Iris pigment epithelial cell (primary cell): ENCODE data around the gene NEDD8.

Source experiments
- DNase-seq: peaks from one replicate; pipeline ENCODE4 v3.0.0-alpha.2; 2011; ENCODE audit warnings: low read depth

The NEDD8 gene

GRCh38 chr14:24232121-24232644, at the start of gene NEDD8:
Gene NEDD8, minus strand, starts transcription at chr14:24232367. Its CDS starts 100 bp downstream, at chr14:24232267.
- DNase-seq = peak; percentile 98

GRCh38 chr14:24281636-24282035, 49.5 kb upstream of the NEDD8 start:
- no peak for DNase-seq

- no peak for DNase-seq
Measured at GRCh38 chr14:24280797-24281460, 48.8 kb upstream of the NEDD8 start.

- no peak for DNase-seq
Measured at GRCh38 chr14:24279301-24280186, 47.4 kb upstream of the NEDD8 start.

- DNase-seq = no peak
Measured at GRCh38 chr14:24278424-24278823, 46.3 kb upstream of the NEDD8 start.

GRCh38 chr14:24277606-24278321, 45.6 kb upstream of the NEDD8 start:
- DNase-seq = no peak

- DNase-seq = no peak
Measured at GRCh38 chr14:24277071-24277470, 44.9 kb upstream of the NEDD8 start.

- peak; percentile 62 for DNase-seq
Measured at GRCh38 chr14:24274101-24274543, 42.0 kb upstream of the NEDD8 start.

- DNase-seq = no peak
Measured at GRCh38 chr14:24273422-24273998, 41.3 kb upstream of the NEDD8 start.

GRCh38 chr14:24272467-24272866, 40.3 kb upstream of the NEDD8 start:
- DNase-seq = no peak

- DNase-seq = no peak
Measured at GRCh38 chr14:24271834-24272263, 39.7 kb upstream of the NEDD8 start.

- DNase-seq = peak; percentile 87
Measured at GRCh38 chr14:24271134-24271833, 39.1 kb upstream of the NEDD8 start, which contains the start of gene RABGGTA. Gene RABGGTA, minus strand, starts transcription at chr14:24271597. Its CDS starts 482 bp downstream, at chr14:24271115.

- DNase-seq = no peak
Measured at GRCh38 chr14:24270537-24271133, 38.5 kb upstream of the NEDD8 start.

GRCh38 chr14:24269910-24270536, 37.9 kb upstream of the NEDD8 start:
- DNase-seq = no peak

GRCh38 chr14:24269368-24269767, 37.2 kb upstream of the NEDD8 start:
- DNase-seq = no peak

GRCh38 chr14:24268225-24268624, 36.1 kb upstream of the NEDD8 start:
- no peak for DNase-seq

- DNase-seq = no peak
Measured at GRCh38 chr14:24267516-24267915, 35.3 kb upstream of the NEDD8 start.

GRCh38 chr14:24266344-24267244, 34.4 kb upstream of the NEDD8 start:
- no peak for DNase-seq

- no peak for DNase-seq
Measured at GRCh38 chr14:24264298-24264697, 32.1 kb upstream of the NEDD8 start.
